ENCODE measurements around the gene TCF21.
"Not testable (repeated sequence)": the region's sequence is repeated elsewhere in the genome, so short reads cannot be mapped to it uniquely, and the experiment has no call there.

The TCF21 gene

DNA sequence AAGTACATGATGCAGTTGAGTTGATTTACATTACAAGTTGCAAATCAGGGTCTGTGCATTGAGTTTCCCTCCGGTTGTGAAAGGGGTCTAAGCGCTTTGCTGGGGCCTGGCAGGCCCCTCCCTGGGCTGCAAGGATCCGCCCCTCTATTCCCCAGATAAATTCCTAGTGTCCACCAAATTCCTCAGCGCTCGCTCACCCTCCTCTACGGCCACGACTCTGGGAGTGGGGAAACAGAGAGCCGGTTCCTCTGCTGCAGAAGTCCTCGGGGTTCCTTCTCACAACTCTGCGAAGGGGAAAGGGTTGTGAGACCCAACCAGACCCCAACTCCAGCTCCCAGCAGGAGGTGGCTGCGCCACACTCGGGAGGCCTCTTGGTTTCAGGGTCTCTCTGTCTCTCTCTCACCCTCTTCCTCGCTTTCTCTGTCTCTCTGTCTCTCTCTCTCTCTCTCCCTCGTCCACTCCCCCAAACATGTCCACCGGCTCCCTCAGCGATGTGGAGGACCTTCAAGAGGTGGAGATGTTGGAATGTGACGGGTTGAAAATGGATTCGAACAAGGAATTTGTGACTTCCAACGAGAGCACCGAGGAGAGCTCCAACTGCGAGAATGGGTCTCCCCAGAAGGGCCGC lies at the start of gene TCF21:
Gene TCF21 (plus strand): TSS at position 185 of the 628 bp plus-strand sequence. CDS start 285 bp downstream, at position 470.
- DNase-seq: no peak

DNA sequence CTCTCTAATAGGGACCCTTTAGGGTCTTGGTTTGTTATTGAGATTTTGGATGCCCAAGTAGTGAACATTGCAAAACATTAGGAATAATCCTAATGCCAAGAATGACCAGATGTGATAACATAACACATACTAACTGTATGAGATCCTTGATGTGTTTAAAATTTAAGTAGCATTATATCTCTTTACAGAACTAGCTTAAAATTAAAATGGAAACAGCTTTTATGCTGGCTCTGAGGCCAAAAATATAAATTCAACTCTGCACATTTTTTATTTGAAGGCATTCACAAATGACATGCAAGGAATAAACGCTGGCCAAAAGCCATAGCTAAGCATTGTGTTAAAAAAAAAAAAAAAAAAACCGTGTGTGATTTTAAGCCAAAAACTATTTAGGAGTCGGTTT lies 47.7 kb upstream of the TCF21 start:
- DNase-seq: no peak

DNA sequence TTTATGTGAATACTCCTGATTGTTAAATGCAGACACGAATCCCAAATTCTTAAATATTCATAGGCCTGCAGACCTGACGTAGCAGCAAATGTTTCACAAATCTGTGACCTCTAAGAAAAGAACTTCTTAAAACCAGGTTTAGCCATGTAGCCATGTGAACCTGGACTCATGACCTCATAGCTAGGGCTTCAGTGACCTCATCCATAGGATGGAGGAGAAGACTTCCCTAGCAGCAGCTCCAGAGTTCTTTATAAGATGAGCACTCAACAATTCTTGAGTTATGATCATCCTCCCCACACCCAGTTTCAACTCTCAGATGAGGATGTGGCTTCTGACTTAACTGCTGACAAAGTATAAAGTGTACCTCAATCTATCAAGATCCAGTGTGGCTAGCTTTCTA lies 45.8 kb upstream of the TCF21 start:
- no peak for DNase-seq

DNA sequence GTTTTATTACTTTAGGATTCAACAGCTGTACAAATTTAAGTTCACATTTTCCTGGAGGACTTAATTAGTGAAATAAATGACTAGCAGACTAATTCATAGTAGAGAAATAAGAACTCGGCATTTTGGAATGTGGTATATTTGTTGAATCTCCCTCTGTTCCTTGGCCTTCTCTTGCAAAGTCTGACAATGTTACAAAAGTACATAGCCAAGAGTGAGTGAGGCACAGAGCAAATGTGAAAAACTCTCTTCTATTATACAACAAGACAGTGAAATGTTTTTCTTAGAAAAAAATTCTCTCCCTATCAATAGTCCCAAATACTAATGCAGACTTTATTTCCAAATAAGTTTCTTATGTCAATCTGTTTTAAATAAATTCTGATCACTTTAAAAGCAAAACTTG lies 44.2 kb upstream of the TCF21 start:
- no peak for DNase-seq

DNA sequence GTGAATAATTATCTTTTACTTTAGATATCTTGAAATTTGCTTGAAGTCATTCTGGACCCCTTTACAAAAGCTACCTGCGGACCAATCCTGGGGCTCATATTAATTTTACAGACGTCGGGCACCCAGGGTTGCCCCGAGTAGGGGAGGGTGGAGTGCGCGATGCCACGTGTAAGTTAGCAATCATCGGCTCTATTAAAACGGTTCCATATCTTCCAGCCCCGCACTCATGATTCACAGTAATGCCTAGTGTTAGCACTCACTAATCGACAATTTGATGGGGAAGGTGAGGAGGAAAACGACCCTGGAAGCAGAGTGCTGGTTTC lies 34.9 kb upstream of the TCF21 start:
- DNase-seq: no peak

DNA sequence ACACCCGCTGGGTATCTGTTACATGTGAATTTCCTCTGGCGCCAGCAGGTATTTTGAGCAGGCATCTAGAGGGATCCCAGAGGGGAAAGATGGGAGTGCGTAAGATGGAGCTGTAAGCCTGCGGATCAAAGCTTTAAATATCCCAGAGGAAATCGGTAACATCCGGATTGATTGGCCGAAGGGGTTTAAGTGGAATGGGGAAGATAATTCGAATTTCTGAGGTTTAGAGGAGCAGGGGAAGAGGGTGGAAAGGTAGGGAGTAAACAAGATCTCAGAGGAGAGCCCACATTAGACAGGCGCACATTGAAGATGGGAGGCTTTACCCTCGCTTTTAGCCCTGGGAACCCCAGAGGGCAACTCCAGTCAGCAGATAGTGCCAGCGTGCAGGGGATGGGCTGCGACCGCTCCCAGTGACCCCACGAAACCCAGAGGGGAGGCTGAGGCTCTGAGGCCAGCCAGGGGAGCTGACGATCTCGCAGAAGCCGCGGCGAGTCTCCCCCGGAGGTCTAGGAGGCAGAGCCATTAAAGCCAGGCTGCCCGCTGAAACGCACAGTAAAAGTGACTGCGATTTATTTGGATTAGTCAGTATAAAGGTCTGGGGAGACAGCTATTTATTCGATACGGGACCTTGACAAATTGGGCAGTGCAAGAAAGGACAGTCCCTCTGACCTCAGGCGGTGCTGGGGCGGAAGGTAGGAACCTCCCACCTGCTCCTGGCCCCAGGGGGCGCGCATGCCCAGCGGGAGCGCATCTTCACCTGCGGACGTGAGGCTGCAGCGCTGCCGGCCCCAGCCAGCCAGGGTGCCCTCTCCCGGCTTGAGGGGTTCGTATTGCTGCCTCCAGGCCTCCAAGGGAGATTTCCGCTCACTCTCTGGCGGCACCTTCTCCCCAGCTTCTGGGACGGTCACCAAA lies 34.3 kb upstream of the TCF21 start:
- DNase-seq: no peak

DNA sequence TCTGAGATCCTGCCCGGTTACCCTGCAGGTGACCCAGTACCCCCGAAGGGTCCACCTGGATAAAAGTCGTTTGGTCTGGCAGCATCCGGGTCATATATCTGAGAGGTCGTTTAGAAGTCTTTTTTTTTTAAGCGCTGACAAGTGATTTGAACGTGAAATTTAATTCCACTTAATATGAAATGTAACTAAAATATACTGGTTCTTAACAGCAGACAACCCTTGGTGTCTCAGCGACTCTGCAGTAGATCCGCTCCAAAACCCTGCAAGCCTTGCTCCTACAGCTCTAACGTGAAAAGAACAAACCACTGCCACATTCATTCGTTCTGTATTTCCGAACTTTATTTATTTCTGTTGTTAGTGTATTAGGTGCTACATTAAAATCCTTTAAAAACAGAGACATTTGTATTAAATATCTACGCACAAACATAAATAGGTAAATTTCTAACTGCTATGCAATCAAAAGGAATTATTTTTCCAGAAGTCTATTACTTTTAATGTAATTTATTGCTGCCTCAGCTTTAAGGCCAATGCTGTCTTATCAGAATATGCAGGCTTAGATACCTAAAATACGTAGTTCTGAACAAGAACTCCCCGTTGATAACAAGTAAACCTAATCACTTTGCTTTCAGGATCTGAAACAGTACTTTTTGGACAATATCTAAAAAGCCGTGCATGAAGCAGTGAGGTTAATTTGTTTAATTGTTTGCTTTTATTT lies 33.5 kb upstream of the TCF21 start:
- DNase-seq: no peak

DNA sequence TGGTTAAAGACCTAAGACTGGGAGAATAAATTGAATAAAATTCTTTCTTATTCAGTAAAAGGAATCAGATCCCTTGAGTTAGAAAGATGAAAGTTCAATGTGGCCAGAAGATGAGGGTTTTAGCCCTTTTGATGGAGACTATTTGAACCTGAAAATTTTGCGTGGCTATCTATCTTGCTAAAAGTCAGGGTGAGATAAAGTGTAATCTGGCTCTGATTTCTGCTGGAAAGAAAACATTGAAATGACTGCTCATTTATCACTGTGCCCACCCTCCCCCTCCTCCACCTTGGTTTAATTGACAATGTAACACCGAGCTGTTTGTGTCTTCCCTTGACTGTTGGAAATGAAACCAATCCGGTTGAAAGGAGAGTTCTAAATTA lies 32.9 kb upstream of the TCF21 start:
- no peak for DNase-seq

DNA sequence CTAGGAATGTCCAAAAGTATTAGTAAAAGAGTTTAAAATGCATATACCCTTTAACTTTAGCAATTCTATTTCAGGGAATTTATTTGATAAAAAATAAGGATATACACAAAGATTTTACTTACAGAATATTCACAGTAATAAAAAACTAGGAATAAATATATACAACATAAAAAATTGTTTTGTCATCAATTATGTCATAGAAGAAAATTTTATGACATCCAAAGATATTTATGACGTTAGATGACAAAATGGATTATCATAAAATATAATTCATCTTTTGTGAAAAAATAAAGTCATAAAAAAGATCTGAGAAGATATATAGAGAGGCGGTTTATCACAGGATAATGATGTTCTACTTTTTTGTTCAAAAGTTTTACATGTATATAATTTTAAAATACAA lies 32.0 kb upstream of the TCF21 start:
- no peak for DNase-seq

DNA sequence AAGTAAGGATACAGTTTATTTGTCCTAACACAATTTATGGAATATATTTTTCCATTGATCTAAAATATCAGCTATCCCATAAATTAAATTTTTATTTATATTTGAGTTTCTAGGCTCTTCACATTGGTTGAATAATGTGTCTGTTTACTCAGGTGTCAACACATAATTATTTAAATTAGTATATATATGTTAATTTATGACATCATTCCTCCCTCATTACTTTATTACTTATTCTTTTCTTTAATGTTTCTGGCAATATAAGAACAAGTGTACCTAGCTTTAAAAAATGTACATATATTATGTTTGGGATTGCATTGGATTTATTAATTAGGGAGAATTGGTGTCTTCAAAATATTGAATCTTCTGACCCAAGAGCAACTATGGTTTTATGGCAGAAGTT lies 31.2 kb upstream of the TCF21 start:
- DNase-seq: no peak

DNA sequence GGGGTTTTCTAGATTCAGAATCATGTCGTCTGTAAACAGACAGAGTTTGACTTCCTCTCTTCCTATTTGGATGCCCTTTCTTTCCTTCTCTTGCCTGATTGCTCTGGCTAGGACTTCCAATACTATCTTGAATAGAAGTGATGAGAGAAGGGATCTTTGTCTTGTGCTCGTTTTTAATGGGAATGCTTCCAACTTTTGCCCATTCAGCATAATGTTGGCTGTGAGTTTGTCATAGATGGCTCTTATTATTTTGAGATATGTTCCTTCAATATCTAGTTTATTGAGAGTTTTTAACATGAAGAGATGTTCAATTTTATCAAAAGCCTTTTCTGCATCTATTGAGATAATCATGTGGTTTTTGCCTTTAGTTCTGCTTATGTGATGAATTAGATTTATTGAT lies 27.6 kb upstream of the TCF21 start:
- DNase-seq: not testable (repeated sequence)

DNA sequence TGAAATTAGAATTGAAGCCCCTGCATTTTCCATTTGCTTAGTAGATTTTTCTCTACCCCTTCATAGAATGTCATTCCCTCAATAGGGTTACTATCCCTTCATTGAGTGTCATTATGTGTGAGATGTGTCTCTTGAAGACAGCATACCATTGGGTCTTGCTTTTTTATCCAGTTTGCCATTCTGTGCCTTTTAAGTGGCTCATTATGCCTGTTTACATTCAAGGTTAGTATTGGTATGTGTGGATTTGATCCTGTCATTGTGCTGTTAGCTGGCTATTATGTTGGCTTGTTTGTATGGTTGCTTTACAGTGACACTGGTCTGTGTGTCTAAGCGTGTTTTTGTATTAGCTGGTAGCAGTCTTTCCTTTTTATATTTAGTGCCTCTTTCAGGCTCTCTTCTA lies 25.7 kb upstream of the TCF21 start:
- no peak for DNase-seq

DNA sequence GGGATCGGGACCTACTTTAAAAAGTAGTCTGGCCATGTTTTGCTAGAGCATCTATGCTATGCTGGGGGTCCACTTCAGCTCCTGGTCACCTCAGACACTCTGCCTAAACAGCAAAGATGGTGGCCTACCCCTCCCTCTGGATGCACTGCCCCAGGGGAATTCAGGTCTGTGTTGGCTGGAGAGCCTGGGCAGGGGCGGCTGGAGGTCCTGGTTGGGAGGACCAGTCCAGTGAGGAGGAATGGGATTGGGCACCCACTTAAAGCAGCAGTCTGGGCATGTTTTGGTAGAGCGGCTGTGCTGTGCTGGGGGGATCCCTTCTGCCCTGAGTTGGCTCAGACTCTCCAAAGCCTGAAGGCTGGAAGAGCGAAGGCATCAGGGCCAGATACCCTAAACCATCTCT lies 23.2 kb upstream of the TCF21 start:
- no peak for DNase-seq

DNA sequence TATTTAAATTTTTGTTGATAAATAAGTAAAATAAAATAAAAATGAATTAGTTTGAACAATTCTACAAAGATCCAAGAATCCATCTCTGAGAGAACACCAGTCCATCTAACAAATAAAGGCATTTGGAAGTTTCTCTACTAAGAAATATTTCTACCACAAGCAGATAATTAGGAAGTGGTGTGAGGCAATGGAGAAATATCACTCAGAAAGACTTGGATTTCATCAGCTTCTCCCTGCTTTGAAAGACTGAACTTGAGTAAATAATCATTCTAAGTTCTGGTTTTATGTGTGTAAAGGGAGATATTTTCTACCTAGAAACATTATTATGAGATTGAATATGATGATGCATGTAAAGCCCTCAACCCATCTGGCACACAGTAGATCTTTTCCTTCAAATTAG lies 17.8 kb upstream of the TCF21 start:
- DNase-seq: no peak

DNA sequence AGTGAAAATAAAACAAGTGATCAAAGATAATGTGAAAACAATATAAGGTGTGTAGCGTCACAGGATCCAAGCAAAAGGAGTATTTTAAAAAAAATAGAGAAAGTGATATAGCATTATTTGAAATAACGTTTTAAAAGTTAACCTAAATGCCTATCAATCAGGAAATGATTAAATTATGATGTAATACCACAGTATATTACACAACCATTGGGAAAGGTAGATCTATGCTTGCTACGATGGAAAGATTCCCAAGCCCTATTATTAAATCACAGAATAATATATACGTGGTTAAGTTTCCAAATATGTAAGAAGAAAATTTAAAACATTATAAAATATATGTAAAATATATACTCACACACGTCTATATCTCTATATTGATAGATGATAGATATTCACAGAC lies 15.4 kb upstream of the TCF21 start:
- DNase-seq: no peak

DNA sequence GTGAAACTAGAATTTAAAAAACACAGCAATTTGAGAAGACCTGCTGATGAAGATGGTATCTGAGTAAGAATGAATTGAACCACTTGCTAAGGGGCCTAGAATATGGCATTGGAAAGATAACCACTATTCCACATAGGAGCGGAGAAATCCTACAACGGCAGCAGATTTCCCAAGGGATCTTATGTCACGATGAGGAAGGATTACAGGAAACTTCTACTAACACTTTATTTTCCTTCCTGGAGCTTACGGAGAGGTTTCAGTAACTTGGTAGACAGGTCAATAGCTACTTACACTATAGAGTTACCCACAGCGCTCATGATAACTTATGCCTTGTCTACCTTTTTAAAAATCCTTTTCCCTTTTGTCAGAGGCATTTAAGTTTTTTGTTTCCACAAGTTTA lies 11.8 kb upstream of the TCF21 start:
- DNase-seq: no peak

DNA sequence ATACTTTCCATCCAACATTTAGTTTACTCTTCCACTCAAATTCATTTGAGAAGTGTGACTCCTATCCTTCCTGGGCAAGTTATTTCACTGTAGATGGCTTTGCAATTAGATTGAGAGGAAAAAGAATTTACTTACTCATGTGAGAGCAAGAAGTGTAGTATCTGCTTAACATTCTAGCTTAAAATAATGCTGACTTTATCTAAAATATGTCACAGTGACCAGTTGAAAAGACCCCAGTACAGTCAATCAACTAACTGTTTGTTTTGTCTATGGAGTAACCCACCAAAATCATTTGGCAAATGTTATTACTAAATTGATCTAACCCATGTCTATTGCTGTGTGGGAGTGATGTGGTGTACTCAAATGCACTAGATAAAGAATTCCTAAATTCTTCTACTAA lies 8.9 kb upstream of the TCF21 start:
- no peak for DNase-seq

DNA sequence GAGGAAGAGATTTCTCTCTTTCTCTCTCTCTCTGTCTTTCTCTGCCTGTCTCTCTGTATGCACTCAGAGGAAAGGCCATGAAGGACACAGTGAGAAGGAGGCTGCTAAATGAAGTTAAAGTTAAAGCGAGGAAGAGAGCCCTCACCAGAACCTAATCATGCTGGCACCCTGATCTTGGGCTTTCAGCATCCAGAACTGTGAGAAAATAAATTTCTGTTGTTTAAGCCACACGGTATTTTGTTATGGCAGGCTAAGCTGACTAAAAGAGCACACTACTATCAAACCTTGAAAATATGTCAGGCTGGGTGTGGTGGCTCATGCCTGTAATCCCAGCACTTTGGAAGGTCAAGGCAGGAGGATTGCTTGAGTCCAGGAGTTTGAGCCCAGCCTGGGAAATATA lies 8.0 kb upstream of the TCF21 start:
- no peak for DNase-seq

DNA sequence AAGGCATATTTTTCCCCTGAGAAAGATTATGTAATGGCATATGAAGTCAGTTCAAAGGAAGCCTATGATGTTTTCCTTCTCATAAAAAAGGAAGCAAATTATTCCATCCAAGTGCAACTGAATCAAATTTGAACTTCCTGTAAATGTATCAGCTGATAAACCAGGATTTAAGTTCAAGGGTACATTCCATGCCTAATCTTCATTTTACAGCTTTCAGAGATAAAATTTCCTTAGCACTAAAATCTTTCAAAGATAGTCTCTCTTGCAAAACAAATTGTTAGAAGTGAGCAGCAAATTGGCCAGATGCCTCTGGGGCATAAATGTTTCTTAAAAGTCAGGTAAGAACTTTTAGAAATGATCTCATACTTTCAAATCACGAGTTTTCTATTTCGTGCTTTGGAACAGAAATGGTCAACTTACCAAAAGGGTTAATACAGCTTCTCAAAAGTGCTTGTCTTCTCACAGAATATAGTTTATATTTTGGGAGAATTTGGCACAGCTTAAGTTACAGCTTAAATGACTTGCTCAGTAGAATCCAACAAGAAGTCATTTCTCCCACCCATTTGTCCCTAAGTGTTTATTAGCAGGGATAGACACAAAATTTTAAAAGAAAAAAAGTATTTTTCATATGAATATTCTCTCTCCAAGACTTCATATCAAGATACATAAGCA lies 2.7 kb upstream of the TCF21 start:
- no peak for DNase-seq

DNA sequence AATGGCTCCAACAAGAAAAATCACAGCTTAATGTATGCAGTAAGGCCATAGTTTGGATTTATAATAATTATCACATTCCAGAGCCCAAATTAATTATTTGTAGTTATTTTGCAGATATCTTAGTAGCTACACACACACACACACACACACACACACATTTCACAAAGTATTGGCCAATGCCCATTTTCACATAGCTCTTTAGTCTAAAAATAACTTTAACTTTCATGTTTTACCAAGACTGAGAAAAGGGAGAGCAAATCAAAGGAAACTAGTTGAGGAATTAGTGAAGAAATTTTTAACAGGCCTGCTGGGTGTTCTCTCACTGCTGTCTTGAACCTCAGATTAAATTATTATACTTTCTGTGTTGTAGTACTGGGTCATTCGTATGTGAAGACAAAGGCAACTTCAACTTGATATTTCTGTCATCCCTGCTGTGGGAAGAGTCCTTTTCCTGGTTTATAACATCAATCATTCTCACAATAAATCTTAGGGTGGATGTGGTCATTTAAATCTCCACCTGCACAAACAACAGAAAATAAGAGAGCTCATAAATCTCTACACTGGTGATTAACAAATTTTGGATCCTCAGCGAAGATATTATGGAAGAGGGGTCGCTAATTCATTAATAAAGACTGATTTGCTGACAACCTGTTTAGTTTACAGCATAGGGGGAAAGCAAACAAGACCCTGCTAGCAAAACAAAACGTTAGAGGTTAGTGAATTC lies 1.6 kb upstream of the TCF21 start:
- no peak for DNase-seq

DNA sequence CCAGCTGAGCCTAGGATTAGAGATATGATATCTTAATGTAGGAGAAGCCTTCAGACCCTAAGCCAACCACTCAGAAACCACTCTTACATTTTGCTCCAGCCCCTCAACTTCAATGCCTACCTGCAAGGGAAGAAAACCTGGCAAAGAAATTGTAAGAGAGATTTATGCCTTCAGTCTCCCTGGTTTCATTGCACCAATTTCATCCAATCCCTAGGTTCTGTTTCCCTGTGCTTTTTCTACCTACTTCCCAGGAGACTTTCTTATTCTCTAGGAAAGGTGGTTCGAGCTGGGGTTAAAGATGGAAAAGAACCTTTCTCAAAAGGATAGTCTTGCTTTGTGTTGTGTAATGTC lies 1.1 kb upstream of the TCF21 start:
- no peak for DNase-seq

DNA sequence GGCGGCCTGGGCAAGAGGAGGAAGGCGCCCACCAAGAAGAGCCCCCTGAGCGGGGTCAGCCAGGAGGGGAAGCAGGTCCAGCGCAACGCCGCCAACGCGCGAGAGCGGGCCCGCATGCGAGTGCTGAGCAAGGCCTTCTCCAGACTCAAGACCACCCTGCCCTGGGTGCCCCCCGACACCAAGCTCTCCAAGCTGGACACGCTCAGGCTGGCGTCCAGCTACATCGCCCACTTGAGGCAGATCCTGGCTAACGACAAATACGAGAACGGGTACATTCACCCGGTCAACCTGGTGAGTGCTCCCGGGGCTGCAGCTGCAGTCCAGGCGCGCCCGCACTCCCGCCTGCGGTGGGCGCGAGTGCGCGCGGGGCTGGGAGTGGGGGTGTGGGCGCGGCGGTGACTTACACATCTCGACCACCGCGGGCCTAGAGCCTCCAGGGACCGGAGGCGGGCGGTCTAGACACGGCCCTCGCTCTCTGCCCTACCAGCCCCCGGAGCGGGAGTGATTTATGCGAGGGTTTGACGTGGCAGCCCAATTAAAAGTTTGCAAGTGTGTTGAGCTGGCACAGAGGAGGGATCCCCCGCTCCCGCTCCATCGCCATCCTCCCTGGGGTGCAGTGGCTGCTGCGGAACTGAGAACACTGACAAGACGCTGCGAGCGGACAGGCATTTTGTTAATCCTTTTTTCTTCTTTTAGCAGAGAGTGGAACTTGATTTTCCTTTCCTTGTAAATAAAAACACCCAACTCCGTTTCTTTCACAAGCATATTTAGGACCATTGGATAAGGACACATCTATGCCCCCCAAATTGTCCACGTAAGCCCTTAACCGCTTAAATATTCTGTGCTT lies 867 bp downstream of the TCF21 start:
- DNase-seq: no peak

Data from cerebellar nuclear complex (tissue), 1 donor.